GM18499 (cell line): ENCODE measurements around the gene RNASEH1.
"Not testable (repeated sequence)": the region's sequence is repeated elsewhere in the genome, so short reads cannot be mapped to it uniquely, and the experiment has no call there.

Source experiments
- ATAC-seq: cut with Tn5 transposase; IDR thresholded peaks from one replicate; pipeline ENCODE4 v1.9.1; 2021; ENCODE audit warnings: moderate number of reproducible peaks; ENCODE audit not compliant: insufficient read depth, unreplicated experiment

The RNASEH1 gene

GRCh38 chr2:3522961-3523421, 35.1 kb downstream of the RNASEH1 start:
- ATAC-seq = no peak

- ATAC-seq = no peak
These were observed 37.5 kb downstream of the RNASEH1 start for GRCh38 chr2:3520591-3520990.

GRCh38 chr2:3519255-3520205, 38.6 kb downstream of the RNASEH1 start, which contains the start of gene ADI1:
TSS of gene ADI1 (minus strand) at chr2:3519531. CDS start at chr2:3519487, 44 bp downstream.
- peak; percentile 47 for ATAC-seq

GRCh38 chr2:3518496-3519254, 39.5 kb downstream of the RNASEH1 start:
- peak; percentile 54 for ATAC-seq

- no peak for ATAC-seq
These were observed 40.1 kb downstream of the RNASEH1 start for GRCh38 chr2:3517948-3518495.

GRCh38 chr2:3516831-3517230, 41.3 kb downstream of the RNASEH1 start:
- no peak for ATAC-seq

GRCh38 chr2:3515438-3515837, 42.7 kb downstream of the RNASEH1 start:
- ATAC-seq = not testable (repeated sequence)

- no peak for ATAC-seq
These were observed 44.9 kb downstream of the RNASEH1 start for GRCh38 chr2:3513026-3513810.

GRCh38 chr2:3512086-3512485, 46.0 kb downstream of the RNASEH1 start:
- ATAC-seq = no peak

- no peak for ATAC-seq
These were observed 52.4 kb downstream of the RNASEH1 start for GRCh38 chr2:3505771-3506170.

- no peak for ATAC-seq
These were observed 53.4 kb downstream of the RNASEH1 start for GRCh38 chr2:3504741-3505140.

- ATAC-seq = no peak
These were observed 54.6 kb downstream of the RNASEH1 start for GRCh38 chr2:3503483-3503882.

GRCh38 chr2:3503046-3503445, 55.1 kb downstream of the RNASEH1 start:
- no peak for ATAC-seq

GRCh38 chr2:3500326-3500899, 57.7 kb downstream of the RNASEH1 start:
- no peak for ATAC-seq

- ATAC-seq = no peak
These were observed 59.2 kb downstream of the RNASEH1 start for GRCh38 chr2:3498783-3499394.

- not testable (repeated sequence) for ATAC-seq
These were observed 61.4 kb downstream of the RNASEH1 start for GRCh38 chr2:3496708-3497080.
